GM12878 (cell line): Measurements from ENCODE around the gene ECPAS. TPM values are rescaled to one million over a fixed set of nuclear protein-coding genes. Genes with fewer than 3 reads are reported as not detected.

Experiments
- ATAC-seq: fragments of 200-7000 bp; cut with Tn5 transposase; 3 replicates; pipeline ENCODE4 v1.9.1; 2020; ENCODE audit warnings: mild to moderate bottlenecking, moderate library complexity
- BruUV-seq: library from RNA; stranded (reverse); fragments of 400-500 nt; replicated peaks from 2 replicates; lab custom pipeline; 2021; lab: Mats Ljungman, UMichigan
- CTCF ChIA-PET: fragments of 300-600 bp; sonication (Branson Sonifier 250); formaldehyde crosslinking; extraction: SDS; loops from one replicate; lab custom pipeline; 2021; ENCODE audit warnings: inconsistent platforms; lab: Yijun Ruan, JAX
- POLR2A ChIA-PET: fragments of 350-600 bp; formaldehyde crosslinking; extraction: SDS; loops from one replicate; lab custom pipeline; 2021; ENCODE audit warnings: inconsistent platforms; lab: Charles Lee
- RAD21 ChIA-PET: fragments of 300-600 bp; sonication (Branson Sonifier 250); formaldehyde crosslinking; loops from one replicate; lab custom pipeline; 2023; ENCODE audit warnings: antibody characterized with exemption; ENCODE audit not compliant: unreplicated experiment; lab: Charles Lee
- SMC1A ChIA-PET: fragments of 300-600 bp; sonication (Branson Sonifier 250); formaldehyde crosslinking; loops from one replicate; lab custom pipeline; 2023; ENCODE audit not compliant: unreplicated experiment, uncharacterized antibody; lab: Charles Lee
- DNase-seq: peaks from one replicate; pipeline ENCODE4 v3.0.0-alpha.2; 2011; ENCODE audit warnings: low read depth, low spot score
- FAIRE-seq: peaks from 3 replicates; lab custom pipeline; 2011; peaks lifted over from hg19 to GRCh38; lab: Jason Lieb, UNC
- H2AFZ ChIP-seq: 2 replicates; pipeline ENCODE4 v1.6.0; 2011; ENCODE audit warnings: low read depth, low read length, control low read depth; ENCODE audit not compliant: control insufficient read depth
- H3K27ac ChIP-seq: 2 replicates; pipeline ENCODE4 v1.5.1; 2011; ENCODE audit warnings: control low read depth; ENCODE audit not compliant: control insufficient read depth, insufficient read depth
- H3K27me3 ChIP-seq, 2 experiments: replicated peaks in 1 of 2; 2 replicates each; pipeline versions ENCODE4 v1.6.0 to v1.6.1; 2011; ENCODE audit warnings: low read length in 1 of 2; ENCODE audit not compliant: control insufficient read depth in 2 of 2, insufficient read depth in 2 of 2
- H3K36me3 ChIP-seq, 2 experiments: 2 replicates each; pipeline ENCODE4 v1.5.1; 2011; ENCODE audit warnings: low read length in 1 of 2; ENCODE audit not compliant: control insufficient read depth in 2 of 2, insufficient read depth in 2 of 2
- H3K4me1 ChIP-seq: 2 replicates; pipeline ENCODE4 v1.6.1; 2011; ENCODE audit warnings: mild to moderate bottlenecking, low read length, moderate library complexity, mixed read lengths; ENCODE audit not compliant: control insufficient read depth, insufficient read depth
- H3K4me2 ChIP-seq: 2 replicates; pipeline ENCODE4 v1.6.0; 2011; ENCODE audit warnings: control low read depth; ENCODE audit not compliant: control insufficient read depth, insufficient read depth
- H3K4me3 ChIP-seq: fragments of 200-600 bp; sonication (generic); 2 replicates; pipeline ENCODE4 v1.5.1; 2016
- H3K79me2 ChIP-seq: 2 replicates; pipeline ENCODE4 v1.6.0; 2011; ENCODE audit warnings: low read length; ENCODE audit not compliant: control insufficient read depth, insufficient read depth
- H3K9ac ChIP-seq: 2 replicates; pipeline ENCODE4 v1.8.0; 2011; ENCODE audit warnings: low read length, control low read depth, mixed read lengths; ENCODE audit not compliant: control insufficient read depth, insufficient read depth
- H3K9me3 ChIP-seq: replicated peaks from 3 replicates; pipeline ENCODE4 v1.5.1; 2011; ENCODE audit warnings: mild to moderate bottlenecking, low read length; ENCODE audit not compliant: control insufficient read depth, insufficient read depth
- H4K20me1 ChIP-seq: 2 replicates; pipeline ENCODE4 v1.6.0; 2011; ENCODE audit not compliant: control insufficient read depth, insufficient read depth
- ASH2L ChIP-seq: fragments of 300-600, 200-600 bp; sonication (generic); IDR thresholded peaks from 2 replicates; pipeline ENCODE4 v1.6.1; 2017; ENCODE audit warnings: low read depth, mild to moderate bottlenecking, borderline replicate concordance
- CBX3 ChIP-seq: fragments of 200-600 bp; sonication (generic); IDR thresholded peaks from 2 replicates; pipeline ENCODE4 v1.6.1; 2016; ENCODE audit warnings: low read depth, borderline replicate concordance
- CREM ChIP-seq: IDR thresholded peaks from 2 replicates; pipeline ENCODE4 v1.6.1; 2014; ENCODE audit warnings: antibody characterized with exemption, low read depth
- FOXK2 ChIP-seq: fragments of 450-650 bp; IDR thresholded peaks from 2 replicates; pipeline ENCODE4 v1.6.1; 2017; ENCODE audit warnings: mild to moderate bottlenecking, moderate library complexity
- MTA3 ChIP-seq: IDR thresholded peaks from 2 replicates; pipeline ENCODE4 v1.6.1; 2012; ENCODE audit warnings: low read length, inconsistent platforms, borderline replicate concordance
- NBN ChIP-seq: fragments of 450-650 bp; IDR thresholded peaks from 2 replicates; pipeline ENCODE4 v1.6.1; 2016
- NFXL1 ChIP-seq: fragments of 450-650 bp; IDR thresholded peaks from 2 replicates; pipeline ENCODE4 v1.6.1; 2017; ENCODE audit warnings: antibody characterized with exemption, mild to moderate bottlenecking, borderline replicate concordance
- NFYB ChIP-seq: IDR thresholded peaks from 2 replicates; pipeline ENCODE4 v1.6.1; 2011; ENCODE audit warnings: low read depth, mild to moderate bottlenecking, low read length, improper control_type of control experiment, moderate library complexity; ENCODE audit not compliant: insufficient read depth
- PAX5 ChIP-seq: IDR thresholded peaks from 2 replicates; pipeline ENCODE4 v1.6.1; 2011; ENCODE audit warnings: low read depth, low read length, borderline replicate concordance
- POLR2AphosphoS2 ChIP-seq: IDR thresholded peaks from 2 replicates; pipeline ENCODE4 v1.6.1; 2011; ENCODE audit warnings: low read depth, mild to moderate bottlenecking, low read length, improper control_type of control experiment, moderate library complexity
- SREBF1 ChIP-seq: IDR thresholded peaks from 2 replicates; pipeline ENCODE4 v1.6.1; 2012; ENCODE audit warnings: mild to moderate bottlenecking, low read length
- ZNF384 ChIP-seq: IDR thresholded peaks from 2 replicates; pipeline ENCODE4 v1.6.1; 2012; ENCODE audit warnings: low read depth, mild to moderate bottlenecking, low read length, improper control_type of control experiment, borderline replicate concordance
- ZZZ3 ChIP-seq: IDR thresholded peaks from 2 replicates; pipeline ENCODE4 v1.6.1; 2011; ENCODE audit warnings: low read depth; ENCODE audit not compliant: control insufficient read depth, insufficient read length
- WGBS: methylation state at CpG from one replicate; pipeline ENCODE4 v1.1.6; 2016; ENCODE audit warnings: low lambda C conversion rate; ENCODE audit not compliant: insufficient replicate concordance, insufficient coverage; ENCODE audit errors: missing lambda C conversion rate; 5-methylcytosine and 5-hydroxymethylcytosine counted together
- in situ Hi-C: fragments of 300-500 bp; cut with MboI; formaldehyde crosslinking; loops from 9 replicates; pipeline ENCODE4 v1.14.3; 2018; ENCODE audit warnings: mixed read lengths
- intact Hi-C: fragments of 100-400 bp; cut with micrococcal nuclease; formaldehyde crosslinking; loops from one replicate; pipeline ENCODE4 v1.14.2; 2022; ENCODE audit not compliant: unreplicated experiment
- polyA plus RNA-seq, 11 experiments: library from polyadenylated mRNA; depleted of rRNA in 4 of 11; unstranded in 6 of 11; stranded (reverse) in 5 of 11; fragments of >200 nt; fragmentation: Nextera tagmentation in 4 of 11; fragmentation: Illumina TruSeq in 1 of 11; extraction: Ambion mirVana in 4 of 11; extraction: Trizol in 1 of 11; gene quantifications; 1 replicate in 1 of 11; 2 replicates in 10 of 11; pipeline versions ENCODE4 v1.2.1 to v1.2.3, GENCODE V29; 2011 to 2016; ENCODE audit warnings: inconsistent platforms in 2 of 11, missing spikeins in 2 of 11, low read depth in 1 of 11
- total RNA-seq, 4 experiments: library from RNA; depleted of rRNA in 3 of 4; stranded (reverse); fragments of >200 nt in 3 of 4; fragmentation: Illumina TruSeq in 1 of 4; extraction: Trizol in 1 of 4; gene quantifications; 2 replicates each; pipeline versions ENCODE4 v1.2.1 to v1.2.3, GENCODE V29; 2013 to 2021
- TF ChIP-seq, protein P1 (sequence below): IDR thresholded peaks from 2 replicates; pipeline ENCODE4 v1.6.1; 2012; ENCODE audit warnings: mild to moderate bottlenecking, low read depth, low read length
- TF ChIP-seq, protein P2 (sequence below): fragments of 450-650 bp; IDR thresholded peaks from 2 replicates; pipeline ENCODE4 v1.6.1; 2017; ENCODE audit warnings: borderline replicate concordance

Gene ECPAS
- total and polyA plus RNA-seq, 10 of the 15 experiments (the other 5 are each of a cell fraction or from before 2014, with no cell fraction given), result 11.2 to 69.8 (median 50.1) TPM

- TF ChIP-seq, protein P1, sequence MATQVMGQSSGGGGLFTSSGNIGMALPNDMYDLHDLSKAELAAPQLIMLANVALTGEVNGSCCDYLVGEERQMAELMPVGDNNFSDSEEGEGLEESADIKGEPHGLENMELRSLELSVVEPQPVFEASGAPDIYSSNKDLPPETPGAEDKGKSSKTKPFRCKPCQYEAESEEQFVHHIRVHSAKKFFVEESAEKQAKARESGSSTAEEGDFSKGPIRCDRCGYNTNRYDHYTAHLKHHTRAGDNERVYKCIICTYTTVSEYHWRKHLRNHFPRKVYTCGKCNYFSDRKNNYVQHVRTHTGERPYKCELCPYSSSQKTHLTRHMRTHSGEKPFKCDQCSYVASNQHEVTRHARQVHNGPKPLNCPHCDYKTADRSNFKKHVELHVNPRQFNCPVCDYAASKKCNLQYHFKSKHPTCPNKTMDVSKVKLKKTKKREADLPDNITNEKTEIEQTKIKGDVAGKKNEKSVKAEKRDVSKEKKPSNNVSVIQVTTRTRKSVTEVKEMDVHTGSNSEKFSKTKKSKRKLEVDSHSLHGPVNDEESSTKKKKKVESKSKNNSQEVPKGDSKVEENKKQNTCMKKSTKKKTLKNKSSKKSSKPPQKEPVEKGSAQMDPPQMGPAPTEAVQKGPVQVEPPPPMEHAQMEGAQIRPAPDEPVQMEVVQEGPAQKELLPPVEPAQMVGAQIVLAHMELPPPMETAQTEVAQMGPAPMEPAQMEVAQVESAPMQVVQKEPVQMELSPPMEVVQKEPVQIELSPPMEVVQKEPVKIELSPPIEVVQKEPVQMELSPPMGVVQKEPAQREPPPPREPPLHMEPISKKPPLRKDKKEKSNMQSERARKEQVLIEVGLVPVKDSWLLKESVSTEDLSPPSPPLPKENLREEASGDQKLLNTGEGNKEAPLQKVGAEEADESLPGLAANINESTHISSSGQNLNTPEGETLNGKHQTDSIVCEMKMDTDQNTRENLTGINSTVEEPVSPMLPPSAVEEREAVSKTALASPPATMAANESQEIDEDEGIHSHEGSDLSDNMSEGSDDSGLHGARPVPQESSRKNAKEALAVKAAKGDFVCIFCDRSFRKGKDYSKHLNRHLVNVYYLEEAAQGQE, result 0 out of 2 replicates have a peak, but pooled peaks have one; percentile 7
These were observed at the start of gene ECPAS (continued) for GRCh38 chr9:111483858-111484571.

GRCh38 chr9:111533099-111533790 is 49.1 kb upstream of the ECPAS start:
- H2AFZ ChIP-seq, result no peak overlapping the region
- no peak for DNase-seq
- in situ Hi-C loops (no loop called here), intact Hi-C loops (no loop called here)
- BruUV-seq, result no TSS peak
- CTCF ChIA-PET, result interaction anchor here (0.6 to 0.7 kb wide), 3 partner anchors 75 to 1309 kb away, joined by 3 read pairs; no protein-coding TSS in a partner anchor
- no peaks in the 10 kb centered on the region for H3K79me2 ChIP-seq
- no peaks in the 10 kb centered on the region for H3K4me1 ChIP-seq
- SMC1A ChIA-PET, result no interaction called here
- no peak for ATAC-seq
- 11% methylated on average over 5 of the region's 5 CpGs for WGBS
- no peaks in the 10 kb centered on the region for H3K36me3 ChIP-seq
- no peak overlapping the region for H3K27ac ChIP-seq
- POLR2A ChIA-PET, result no interaction called here
- FAIRE-seq, result no peak
- no peaks in the 10 kb centered on the region for H3K27me3 ChIP-seq
- no peak overlapping the region for H3K4me3 ChIP-seq
- no peak overlapping the region for H3K9ac ChIP-seq
- H3K9me3 ChIP-seq, result no peaks in the 10 kb centered on the region; the same call in 1 of the 3 replicates
- RAD21 ChIA-PET, result no interaction called here
- H4K20me1 ChIP-seq, result no peaks in the 10 kb centered on the region
- no peak overlapping the region for H3K4me2 ChIP-seq
- TF ChIP-seq NFYB, result no peak
- no peak for TF ChIP-seq PAX5
- TF ChIP-seq NFXL1, result no peak
- no peak for TF ChIP-seq ZZZ3
- TF ChIP-seq MTA3, result no peak
- no peak for TF ChIP-seq NBN
- no peak for TF ChIP-seq CREM
- no peak for TF ChIP-seq POLR2AphosphoS2
- TF ChIP-seq ZNF384, result no peak
- no peak for TF ChIP-seq FOXK2
- TF ChIP-seq CBX3, result no peak
- TF ChIP-seq ASH2L, result no peak
- TF ChIP-seq, protein P2, sequence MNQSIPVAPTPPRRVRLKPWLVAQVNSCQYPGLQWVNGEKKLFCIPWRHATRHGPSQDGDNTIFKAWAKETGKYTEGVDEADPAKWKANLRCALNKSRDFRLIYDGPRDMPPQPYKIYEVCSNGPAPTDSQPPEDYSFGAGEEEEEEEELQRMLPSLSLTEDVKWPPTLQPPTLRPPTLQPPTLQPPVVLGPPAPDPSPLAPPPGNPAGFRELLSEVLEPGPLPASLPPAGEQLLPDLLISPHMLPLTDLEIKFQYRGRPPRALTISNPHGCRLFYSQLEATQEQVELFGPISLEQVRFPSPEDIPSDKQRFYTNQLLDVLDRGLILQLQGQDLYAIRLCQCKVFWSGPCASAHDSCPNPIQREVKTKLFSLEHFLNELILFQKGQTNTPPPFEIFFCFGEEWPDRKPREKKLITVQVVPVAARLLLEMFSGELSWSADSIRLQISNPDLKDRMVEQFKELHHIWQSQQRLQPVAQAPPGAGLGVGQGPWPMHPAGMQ, result no peak
- TF ChIP-seq SREBF1, result no peak
